Activated CD8-positive, alpha-beta memory T cell treated with anti-CD3 and anti-CD28 coated beads, Interleukin-2, amount 50 U/mL, for 48 hours (primary cell): ENCODE data around the gene VTI1A.

Experiments used
- DNase-seq: peaks from one replicate; pipeline ENCODE4 v3.0.0-alpha.2; 2020

Gene VTI1A

GRCh38 chr10:112644265-112644645 is 197.2 kb downstream of the VTI1A start:
- no peak for DNase-seq

- no peak for DNase-seq
These were observed 202.2 kb downstream of the VTI1A start for GRCh38 chr10:112649006-112649821.

- no peak for DNase-seq
These were observed 202.8 kb downstream of the VTI1A start for GRCh38 chr10:112649822-112650152.

- no peak for DNase-seq
These were observed 203.6 kb downstream of the VTI1A start for GRCh38 chr10:112650588-112651030.

- no peak for DNase-seq
These were observed 206.2 kb downstream of the VTI1A start for GRCh38 chr10:112653215-112653614.

- DNase-seq = no peak
These were observed 206.8 kb downstream of the VTI1A start for GRCh38 chr10:112653851-112654250.

- DNase-seq = no peak
These were observed 207.8 kb downstream of the VTI1A start for GRCh38 chr10:112654794-112655193.

- no peak for DNase-seq
These were observed 208.7 kb downstream of the VTI1A start for GRCh38 chr10:112655722-112656121.

GRCh38 chr10:112658465-112658864 is 211.4 kb downstream of the VTI1A start:
- DNase-seq = no peak

GRCh38 chr10:112658900-112659638 is 212.1 kb downstream of the VTI1A start:
- no peak for DNase-seq

- no peak for DNase-seq
These were observed 216.5 kb downstream of the VTI1A start for GRCh38 chr10:112663234-112664125.

- DNase-seq = no peak
These were observed 219.1 kb downstream of the VTI1A start for GRCh38 chr10:112666094-112666493.

GRCh38 chr10:112669989-112670388 is 223.0 kb downstream of the VTI1A start:
- no peak for DNase-seq

- no peak for DNase-seq
These were observed 224.7 kb downstream of the VTI1A start for GRCh38 chr10:112671743-112672142.

- no peak for DNase-seq
These were observed 225.7 kb downstream of the VTI1A start for GRCh38 chr10:112672706-112673105.

- DNase-seq = no peak
These were observed 228.6 kb downstream of the VTI1A start for GRCh38 chr10:112675560-112676083.

- DNase-seq = no peak
These were observed 230.7 kb downstream of the VTI1A start for GRCh38 chr10:112677689-112678088.

GRCh38 chr10:112678581-112678980 is 231.6 kb downstream of the VTI1A start:
- DNase-seq = no peak

GRCh38 chr10:112678987-112679386 is 232.0 kb downstream of the VTI1A start:
- no peak for DNase-seq

GRCh38 chr10:112679392-112679791 is 232.4 kb downstream of the VTI1A start:
- no peak for DNase-seq

GRCh38 chr10:112680586-112680985 is 233.6 kb downstream of the VTI1A start:
- no peak for DNase-seq

- DNase-seq = no peak
These were observed 240.6 kb downstream of the VTI1A start for GRCh38 chr10:112687647-112688046.
